Colonic mucosa (tissue), 4 donors: ENCODE results near the gene AKAP11. TPM values are rescaled to one million over a fixed set of nuclear protein-coding genes. Genes with fewer than 3 reads are reported as not detected.

Experiments used
- DNase-seq: peaks from one replicate; pipeline ENCODE4 v3.0.0-alpha.2; 2020
- H3K27ac ChIP-seq: fragments of 200-600 bp; one replicate; pipeline ENCODE4 v1.8.0; 2021
- H3K27me3 ChIP-seq: fragments of 200-600 bp; one replicate; pipeline ENCODE4 v1.8.0; 2021
- H3K36me3 ChIP-seq: fragments of 200-600 bp; one replicate; pipeline ENCODE4 v1.8.0; 2021
- H3K4me1 ChIP-seq: fragments of 200-600 bp; one replicate; pipeline ENCODE4 v1.8.0; 2021; ENCODE audit warnings: mild to moderate bottlenecking
- H3K4me3 ChIP-seq: fragments of 200-600 bp; one replicate; pipeline ENCODE4 v1.8.0; 2021
- H3K9ac ChIP-seq, 2 donors: one replicate each; pipeline ENCODE4 v1.7.0; 2013; ENCODE audit warnings: control low read depth in 2 of 2, low read depth in 2 of 2, low read length in 2 of 2
- H3K9me3 ChIP-seq: fragments of 200-600 bp; one replicate; pipeline ENCODE4 v1.8.0; 2021
- intact Hi-C: fragments of 100-400 bp; cut with DNase I; formaldehyde crosslinking; loops from one replicate; pipeline ENCODE4 v1.14.1; 2022
- total RNA-seq, 2 donors: library from RNA; stranded (reverse); fragmentation: NEBNext Ultra II Directional in 1 of 2; extraction: Animal tissue kit (Norgen Biotek cat#: 25700) in 1 of 2; gene quantifications; one replicate each; pipeline ENCODE4 v1.2.1, GENCODE V29; 2021
- TF ChIP-seq, protein P1 (sequence below): fragments of 200-600 bp; IDR thresholded peaks from one replicate; pipeline ENCODE4 v1.8.0; 2022; ENCODE audit warnings: antibody characterized with exemption, mild to moderate bottlenecking
- donor health status: healthy.
- donor health status: DM: no; HTN: no; CAD: no.
- donor health status: DM: no; HTN: no; CAD: no.

AKAP11 gene
- total RNA-seq, 2 donors from 2014 or later: 19.9 to 27.6 TPM

DNA sequence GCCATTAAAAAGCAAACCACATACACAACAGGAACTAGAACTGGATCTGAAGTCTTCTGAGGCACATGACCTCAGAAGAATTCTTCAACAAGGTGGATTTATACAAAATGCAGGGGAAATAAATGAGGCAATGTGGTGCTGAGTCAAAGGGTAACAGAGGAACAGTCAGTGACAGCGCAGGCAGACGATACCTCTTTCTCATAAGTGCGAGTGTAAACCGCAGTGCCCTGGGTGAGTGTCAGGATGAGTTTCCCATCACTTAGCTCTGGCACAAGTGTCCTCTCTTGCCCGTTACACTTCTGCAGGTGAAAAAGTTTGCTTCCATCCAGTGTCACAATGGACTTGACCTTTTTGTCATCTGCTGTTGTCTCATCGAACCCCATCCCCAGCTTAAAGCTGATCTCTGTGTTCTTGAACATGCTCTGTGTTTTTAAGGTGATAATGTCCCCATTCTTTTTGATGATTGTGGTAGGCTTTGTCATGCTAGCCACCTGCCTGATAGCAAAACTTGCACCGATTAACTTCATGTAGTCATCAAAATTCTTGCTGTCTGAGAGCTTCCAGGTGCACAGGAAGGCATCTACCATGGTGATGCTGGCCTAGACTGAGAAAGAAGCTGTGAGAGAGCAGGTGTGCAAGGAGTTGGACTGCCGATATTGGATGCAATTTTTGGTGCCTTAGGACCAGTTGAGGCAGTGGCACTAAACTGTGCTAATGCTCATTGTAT is 97.3 kb downstream of the AKAP11 start:
- H3K4me3 ChIP-seq: no peak overlapping the region
- H3K9me3 ChIP-seq: no peaks in the 10 kb centered on the region
- TF ChIP-seq, protein P1, sequence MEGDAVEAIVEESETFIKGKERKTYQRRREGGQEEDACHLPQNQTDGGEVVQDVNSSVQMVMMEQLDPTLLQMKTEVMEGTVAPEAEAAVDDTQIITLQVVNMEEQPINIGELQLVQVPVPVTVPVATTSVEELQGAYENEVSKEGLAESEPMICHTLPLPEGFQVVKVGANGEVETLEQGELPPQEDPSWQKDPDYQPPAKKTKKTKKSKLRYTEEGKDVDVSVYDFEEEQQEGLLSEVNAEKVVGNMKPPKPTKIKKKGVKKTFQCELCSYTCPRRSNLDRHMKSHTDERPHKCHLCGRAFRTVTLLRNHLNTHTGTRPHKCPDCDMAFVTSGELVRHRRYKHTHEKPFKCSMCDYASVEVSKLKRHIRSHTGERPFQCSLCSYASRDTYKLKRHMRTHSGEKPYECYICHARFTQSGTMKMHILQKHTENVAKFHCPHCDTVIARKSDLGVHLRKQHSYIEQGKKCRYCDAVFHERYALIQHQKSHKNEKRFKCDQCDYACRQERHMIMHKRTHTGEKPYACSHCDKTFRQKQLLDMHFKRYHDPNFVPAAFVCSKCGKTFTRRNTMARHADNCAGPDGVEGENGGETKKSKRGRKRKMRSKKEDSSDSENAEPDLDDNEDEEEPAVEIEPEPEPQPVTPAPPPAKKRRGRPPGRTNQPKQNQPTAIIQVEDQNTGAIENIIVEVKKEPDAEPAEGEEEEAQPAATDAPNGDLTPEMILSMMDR: no peak
- H3K9ac ChIP-seq: no peak overlapping the region
- no peaks in the 10 kb centered on the region for H3K4me1 ChIP-seq
- intact Hi-C loops: no loop called here
- DNase-seq: no peak
- no peaks in the 10 kb centered on the region for H3K36me3 ChIP-seq
- H3K27ac ChIP-seq: no peak overlapping the region
- no peaks in the 10 kb centered on the region for H3K27me3 ChIP-seq

DNA sequence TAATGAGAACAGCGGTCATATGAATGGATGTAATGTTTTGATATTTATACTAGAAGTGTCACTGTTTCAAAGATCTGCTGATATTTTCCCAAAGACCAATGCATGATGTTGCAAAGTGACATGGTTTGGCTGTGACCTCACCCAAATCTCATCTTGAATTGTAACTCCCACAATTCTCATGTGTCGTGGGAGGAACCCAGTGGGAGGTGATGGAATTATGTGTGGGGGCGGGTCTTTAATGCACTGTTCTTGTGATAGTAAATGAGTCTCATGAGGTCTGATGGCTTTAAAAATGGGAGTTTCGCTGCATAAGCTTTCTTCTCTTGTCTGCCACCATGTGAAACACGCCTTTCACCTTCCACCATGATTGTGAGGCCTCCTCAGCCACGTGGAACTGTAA is 98.3 kb downstream of the AKAP11 start:
- Histone ChIP-seq H3K9me3 (no peaks in the 10 kb centered on the region), H3K4me3 (no peak overlapping the region), H3K4me1 (no peaks in the 10 kb centered on the region), H3K27me3 (no peaks in the 10 kb centered on the region), H3K9ac (no peak overlapping the region), H3K36me3 (no peaks in the 10 kb centered on the region), H3K27ac (no peak overlapping the region)
- intact Hi-C loops: no loop called here
- no peak for DNase-seq
- TF ChIP-seq, protein P1: no peak

Other genes with a start within 250 kb of the AKAP11 start
- gene DGKH, start 223.5 kb upstream of the AKAP11 start, total RNA-seq: 10 to 100 TPM; 15.5 to 17.9 TPM